ENCODE results near the gene MED13. TPM values are rescaled to one million over a fixed set of nuclear protein-coding genes. Genes with fewer than 3 reads are reported as not detected.
A peak's percentile ranks its signal among the peaks of the same experiment; 100 is the strongest.

MED13 gene, protein sequence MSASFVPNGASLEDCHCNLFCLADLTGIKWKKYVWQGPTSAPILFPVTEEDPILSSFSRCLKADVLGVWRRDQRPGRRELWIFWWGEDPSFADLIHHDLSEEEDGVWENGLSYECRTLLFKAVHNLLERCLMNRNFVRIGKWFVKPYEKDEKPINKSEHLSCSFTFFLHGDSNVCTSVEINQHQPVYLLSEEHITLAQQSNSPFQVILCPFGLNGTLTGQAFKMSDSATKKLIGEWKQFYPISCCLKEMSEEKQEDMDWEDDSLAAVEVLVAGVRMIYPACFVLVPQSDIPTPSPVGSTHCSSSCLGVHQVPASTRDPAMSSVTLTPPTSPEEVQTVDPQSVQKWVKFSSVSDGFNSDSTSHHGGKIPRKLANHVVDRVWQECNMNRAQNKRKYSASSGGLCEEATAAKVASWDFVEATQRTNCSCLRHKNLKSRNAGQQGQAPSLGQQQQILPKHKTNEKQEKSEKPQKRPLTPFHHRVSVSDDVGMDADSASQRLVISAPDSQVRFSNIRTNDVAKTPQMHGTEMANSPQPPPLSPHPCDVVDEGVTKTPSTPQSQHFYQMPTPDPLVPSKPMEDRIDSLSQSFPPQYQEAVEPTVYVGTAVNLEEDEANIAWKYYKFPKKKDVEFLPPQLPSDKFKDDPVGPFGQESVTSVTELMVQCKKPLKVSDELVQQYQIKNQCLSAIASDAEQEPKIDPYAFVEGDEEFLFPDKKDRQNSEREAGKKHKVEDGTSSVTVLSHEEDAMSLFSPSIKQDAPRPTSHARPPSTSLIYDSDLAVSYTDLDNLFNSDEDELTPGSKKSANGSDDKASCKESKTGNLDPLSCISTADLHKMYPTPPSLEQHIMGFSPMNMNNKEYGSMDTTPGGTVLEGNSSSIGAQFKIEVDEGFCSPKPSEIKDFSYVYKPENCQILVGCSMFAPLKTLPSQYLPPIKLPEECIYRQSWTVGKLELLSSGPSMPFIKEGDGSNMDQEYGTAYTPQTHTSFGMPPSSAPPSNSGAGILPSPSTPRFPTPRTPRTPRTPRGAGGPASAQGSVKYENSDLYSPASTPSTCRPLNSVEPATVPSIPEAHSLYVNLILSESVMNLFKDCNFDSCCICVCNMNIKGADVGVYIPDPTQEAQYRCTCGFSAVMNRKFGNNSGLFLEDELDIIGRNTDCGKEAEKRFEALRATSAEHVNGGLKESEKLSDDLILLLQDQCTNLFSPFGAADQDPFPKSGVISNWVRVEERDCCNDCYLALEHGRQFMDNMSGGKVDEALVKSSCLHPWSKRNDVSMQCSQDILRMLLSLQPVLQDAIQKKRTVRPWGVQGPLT (N-terminal part only)
- total RNA-seq: 10 to 100 TPM; 52.5 to 65.4 TPM

DNA sequence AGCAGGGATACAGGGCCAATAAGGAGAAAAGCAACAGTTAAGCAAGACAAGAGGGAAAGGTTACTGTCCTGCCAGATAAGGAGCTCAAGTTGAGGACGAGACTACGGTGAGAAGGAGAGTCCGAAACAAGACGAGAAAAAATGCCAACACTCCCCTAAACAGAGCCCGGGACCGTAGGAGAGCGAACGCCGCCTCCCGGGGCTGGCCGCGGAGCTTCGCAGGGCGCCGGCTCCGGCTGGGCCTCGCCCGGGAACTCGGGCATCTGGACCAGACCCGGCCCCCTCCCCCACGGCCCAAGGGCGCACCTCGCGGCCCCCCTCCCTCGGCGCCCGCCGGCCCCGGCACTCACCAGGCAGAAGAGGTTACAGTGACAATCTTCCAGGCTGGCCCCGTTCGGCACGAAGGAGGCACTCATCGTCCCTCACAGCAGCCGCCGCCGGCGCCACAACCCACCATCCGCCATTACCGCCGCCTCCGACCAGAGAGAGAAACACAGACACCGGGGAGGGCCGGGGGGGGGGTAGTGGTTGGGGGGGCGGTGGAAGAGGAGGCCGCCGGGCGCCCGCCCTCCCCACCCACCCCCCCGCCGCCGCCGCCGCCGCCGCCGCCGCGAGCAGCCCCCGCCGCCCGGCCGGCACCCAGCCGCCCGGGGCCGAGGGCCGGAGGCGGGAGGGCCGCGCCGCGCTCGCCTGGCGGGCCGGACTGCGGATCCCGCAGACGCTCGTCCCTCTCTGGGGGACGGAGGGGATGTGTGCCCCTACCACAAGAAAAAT, at the start of gene MED13:
TSS of gene MED13 (minus strand) at position 488 of the 773 bp plus-strand sequence. CDS start at position 415, 73 bp downstream.
- Mint-ChIP-seq H3K4me1 (peaks cover 33% of the 10 kb centered on the region), H3K9me3 (no peaks in the 10 kb centered on the region), H3K27ac (peak within 1 kb of the TSS; percentile 99), H3K27me3 (no peaks in the 10 kb centered on the region), H3K36me3 (ENCODE audit: low read depth) (peaks cover 22% of the 10 kb centered on the region), H3K4me3 (peak within 1 kb of the TSS; percentile 96)
- DNase-seq: peak; percentile 63
- CTCF ChIA-PET: interaction anchor here (0.9 to 1.6 kb wide), 4 partner anchors 9 to 41 kb away, joined by 3 to 13 read pairs (median 4); no protein-coding TSS in a partner anchor
- POLR2A ChIA-PET: interaction anchor here (0.7 to 1.0 kb wide), 2 partner anchors 44 to 201 kb away, joined by 3 read pairs; partner anchors contain the start of gene BRIP1

GRCh38 chr17:62112229-62112628, 47.2 kb upstream of the MED13 start:
- Mint-ChIP-seq H3K4me3 (no peak overlapping the region), H3K36me3 (ENCODE audit: low read depth) (no peaks in the 10 kb centered on the region), H3K4me1 (no peaks in the 10 kb centered on the region), H3K27me3 (peaks cover 7% of the 10 kb centered on the region), H3K9me3 (no peaks in the 10 kb centered on the region), H3K27ac (no peak overlapping the region)
- ChIA-PET CTCF (interaction anchor here (0.6 to 1.2 kb wide), 4 partner anchors 11 to 947 kb away, joined by 3 to 5 read pairs (median 3); no protein-coding TSS in a partner anchor), POLR2A (no interaction called here)
- no peak for DNase-seq

DNA sequence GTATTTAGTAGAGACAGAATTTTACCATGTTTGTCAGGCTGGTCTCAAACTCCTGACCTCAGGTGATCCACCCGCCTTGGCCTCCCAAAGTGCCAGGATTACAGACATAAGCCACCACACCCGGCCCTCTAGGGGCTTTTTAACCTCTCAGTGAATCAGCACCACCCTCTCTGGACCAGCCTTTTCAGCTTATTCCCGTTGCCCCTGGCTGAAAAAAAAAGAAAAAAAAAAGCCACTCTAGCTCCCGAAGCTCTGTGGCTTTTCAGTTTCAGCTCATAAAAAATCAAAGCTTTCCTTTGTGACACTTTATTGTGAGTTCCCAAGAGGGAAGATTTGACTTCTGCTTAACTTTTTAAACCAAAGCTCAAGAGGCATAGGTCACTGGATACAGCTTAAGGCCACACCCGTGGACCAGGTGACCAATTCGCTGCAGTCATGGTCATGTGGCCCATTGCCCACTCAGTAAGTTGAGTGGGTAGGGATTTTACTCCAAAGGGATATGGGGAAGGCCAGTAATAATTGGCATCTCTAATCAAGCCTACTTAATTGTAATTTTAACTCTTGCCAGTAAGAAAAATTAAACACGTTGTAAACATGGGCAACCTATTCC, 46.6 kb upstream of the MED13 start:
- no peaks in the 10 kb centered on the region for H3K4me1 Mint-ChIP-seq
- H3K9me3 Mint-ChIP-seq: no peaks in the 10 kb centered on the region
- POLR2A ChIA-PET: no interaction called here
- CTCF ChIA-PET: interaction anchor here (1.0 to 1.2 kb wide), 2 partner anchors 11 to 64 kb away, joined by 3 to 5 read pairs; no protein-coding TSS in a partner anchor
- no peaks in the 10 kb centered on the region for H3K36me3 Mint-ChIP-seq (ENCODE audit: low read depth)
- H3K27me3 Mint-ChIP-seq: peaks cover 7% of the 10 kb centered on the region
- DNase-seq: no peak
- no peak overlapping the region for H3K27ac Mint-ChIP-seq
- no peak overlapping the region for H3K4me3 Mint-ChIP-seq

- no peaks in the 10 kb centered on the region for H3K4me1 Mint-ChIP-seq
- H3K27me3 Mint-ChIP-seq: peaks cover 7% of the 10 kb centered on the region
- H3K9me3 Mint-ChIP-seq: no peaks in the 10 kb centered on the region
- no peak for DNase-seq
- ChIA-PET CTCF (interaction anchor here (1.0 to 2.6 kb wide), 3 partner anchors 10 to 64 kb away, joined by 3 to 28 read pairs (median 5); no protein-coding TSS in a partner anchor), POLR2A (no interaction called here)
- H3K27ac Mint-ChIP-seq: no peak overlapping the region
- no peaks in the 10 kb centered on the region for H3K36me3 Mint-ChIP-seq (ENCODE audit: low read depth)
- no peak overlapping the region for H3K4me3 Mint-ChIP-seq
Observed at GRCh38 chr17:62110923-62111484, 45.9 kb upstream of the MED13 start.

DNA sequence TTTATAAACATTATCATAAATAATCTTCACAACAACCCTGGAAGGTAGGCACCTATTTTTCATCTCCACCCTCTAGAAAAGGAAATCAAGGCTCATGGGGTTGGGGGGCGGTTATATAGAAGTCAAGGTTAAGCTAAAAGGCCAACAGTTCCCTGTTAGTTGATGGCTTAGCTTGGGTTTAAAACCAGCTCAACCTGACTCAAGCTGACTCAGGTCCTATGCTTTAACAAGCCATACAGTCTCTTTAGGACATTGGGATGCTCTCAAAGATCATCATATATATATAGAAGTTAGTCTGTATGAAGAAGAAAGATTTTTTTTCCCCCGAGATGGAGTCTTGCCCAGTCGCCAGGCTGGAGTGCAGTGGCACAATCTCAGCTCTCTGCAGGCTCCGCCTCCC, 44.8 kb upstream of the MED13 start:
- H3K27me3 Mint-ChIP-seq: peaks cover 14% of the 10 kb centered on the region
- ChIA-PET CTCF (interaction anchor here (0.5 to 2.6 kb wide), 19 partner anchors 11 to 701 kb away, joined by 3 to 28 read pairs (median 4); no protein-coding TSS in a partner anchor), POLR2A (no interaction called here)
- no peaks in the 10 kb centered on the region for H3K36me3 Mint-ChIP-seq (ENCODE audit: low read depth)
- no peaks in the 10 kb centered on the region for H3K4me1 Mint-ChIP-seq
- no peaks in the 10 kb centered on the region for H3K9me3 Mint-ChIP-seq
- no peak overlapping the region for H3K4me3 Mint-ChIP-seq
- DNase-seq: no peak
- no peak overlapping the region for H3K27ac Mint-ChIP-seq

GRCh38 chr17:62109378-62109902, 44.4 kb upstream of the MED13 start:
- no peak overlapping the region for H3K4me3 Mint-ChIP-seq
- H3K9me3 Mint-ChIP-seq: no peaks in the 10 kb centered on the region
- no peaks in the 10 kb centered on the region for H3K4me1 Mint-ChIP-seq
- H3K27ac Mint-ChIP-seq: no peak overlapping the region
- CTCF ChIA-PET: interaction anchor here (0.5 to 2.6 kb wide), 21 partner anchors 10 to 700 kb away, joined by 3 to 28 read pairs (median 4); no protein-coding TSS in a partner anchor
- no peaks in the 10 kb centered on the region for H3K36me3 Mint-ChIP-seq (ENCODE audit: low read depth)
- POLR2A ChIA-PET: interaction anchor here (0.7 kb wide), 1 partner anchor 44 kb away, joined by 3 read pairs; no protein-coding TSS in a partner anchor
- H3K27me3 Mint-ChIP-seq: peaks cover 14% of the 10 kb centered on the region
- DNase-seq: peak; percentile 70

DNA sequence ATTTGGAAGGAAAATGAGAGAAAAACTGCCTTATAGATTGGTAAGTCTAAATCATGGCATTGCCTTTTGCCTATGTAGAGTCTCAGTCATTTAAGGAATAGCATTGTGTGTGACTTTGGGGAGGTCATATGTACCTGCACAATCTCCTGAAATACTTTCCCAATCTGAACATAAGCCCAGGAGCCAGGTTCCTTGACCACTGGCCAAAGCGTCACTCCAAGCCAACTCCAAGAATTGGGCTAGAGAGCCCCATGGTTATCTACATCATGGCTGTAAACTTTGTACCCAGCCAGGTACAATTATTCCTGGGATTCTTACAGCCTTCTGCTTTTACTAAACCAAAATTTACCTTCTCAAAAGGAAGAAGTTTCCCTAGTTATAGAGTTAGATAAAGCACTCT, 40.8 kb upstream of the MED13 start:
- DNase-seq: no peak
- Mint-ChIP-seq H3K9me3 (no peaks in the 10 kb centered on the region), H3K4me3 (no peak overlapping the region), H3K27ac (no peak overlapping the region), H3K27me3 (peaks cover 9% of the 10 kb centered on the region), H3K36me3 (ENCODE audit: low read depth) (no peaks in the 10 kb centered on the region), H3K4me1 (no peaks in the 10 kb centered on the region)
- ChIA-PET POLR2A (no interaction called here), CTCF (interaction anchor here (0.7 kb wide), 1 partner anchor 30 kb away, joined by 4 read pairs; no protein-coding TSS in a partner anchor)

DNA sequence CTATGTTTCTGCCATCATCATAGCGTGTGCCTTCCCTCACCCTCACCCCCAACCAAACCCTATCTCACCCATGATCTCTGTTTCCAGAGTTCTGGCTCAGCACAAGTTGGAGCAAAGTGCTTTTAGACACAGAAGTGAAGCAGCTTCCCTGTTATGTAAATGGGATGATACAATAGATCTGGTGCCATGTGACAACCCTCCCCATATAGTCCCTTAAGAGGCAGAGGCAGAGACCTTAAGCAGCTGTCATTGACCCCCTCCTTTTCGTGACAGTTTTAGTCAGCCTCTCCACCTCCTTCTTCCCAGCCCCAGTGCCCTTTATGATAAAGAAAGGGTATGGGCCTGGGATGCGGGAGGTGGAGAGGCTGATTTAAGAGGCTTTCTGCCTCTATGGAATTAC, 40.3 kb upstream of the MED13 start:
- POLR2A ChIA-PET: no interaction called here
- Mint-ChIP-seq H3K36me3 (ENCODE audit: low read depth) (no peaks in the 10 kb centered on the region), H3K9me3 (no peaks in the 10 kb centered on the region), H3K4me1 (no peaks in the 10 kb centered on the region), H3K27me3 (peaks cover 9% of the 10 kb centered on the region), H3K4me3 (no peak overlapping the region), H3K27ac (no peak overlapping the region)
- CTCF ChIA-PET: no interaction called here
- DNase-seq: no peak

- peaks cover 9% of the 10 kb centered on the region for H3K27me3 Mint-ChIP-seq
- POLR2A ChIA-PET: no interaction called here
Observed at GRCh38 chr17:62101515-62101914, 36.4 kb upstream of the MED13 start.

DNA sequence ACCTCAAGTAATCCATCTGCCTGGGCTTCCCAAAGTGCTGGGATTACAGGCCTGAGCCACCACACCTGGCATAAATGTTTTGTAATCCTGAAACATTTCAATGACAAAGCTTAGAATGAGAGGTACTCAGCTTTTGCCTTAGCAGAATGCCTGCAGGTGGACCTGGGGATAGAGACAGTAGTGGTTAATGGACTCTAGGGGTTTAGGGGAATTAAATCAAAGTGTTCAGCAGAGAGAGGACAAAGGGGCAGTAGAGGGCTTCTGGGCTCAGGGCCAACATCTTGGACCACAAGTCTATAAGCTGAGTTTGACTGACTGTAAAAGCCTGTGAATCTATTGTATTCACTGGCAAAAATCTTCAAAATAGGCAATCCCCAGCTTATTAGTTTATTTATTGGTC, 36.0 kb upstream of the MED13 start:
- Mint-ChIP-seq H3K27ac (no peak overlapping the region), H3K9me3 (no peaks in the 10 kb centered on the region), H3K27me3 (peaks cover 9% of the 10 kb centered on the region), H3K36me3 (ENCODE audit: low read depth) (no peaks in the 10 kb centered on the region), H3K4me1 (peaks cover 11% of the 10 kb centered on the region), H3K4me3 (no peak overlapping the region)
- POLR2A ChIA-PET: no interaction called here
- CTCF ChIA-PET: interaction anchor here (1.0 to 5.2 kb wide), 2 partner anchors 9 to 11 kb away, joined by 3 to 28 read pairs; no protein-coding TSS in a partner anchor
- no peak for DNase-seq

More at GRCh38 chr17:62101515-62101914, 36.4 kb upstream of the MED13 start:
- H3K4me3 Mint-ChIP-seq: no peak overlapping the region
- no peak for DNase-seq
- H3K27ac Mint-ChIP-seq: no peak overlapping the region
- no peaks in the 10 kb centered on the region for H3K9me3 Mint-ChIP-seq
- H3K4me1 Mint-ChIP-seq: peaks cover 11% of the 10 kb centered on the region
- no peaks in the 10 kb centered on the region for H3K36me3 Mint-ChIP-seq (ENCODE audit: low read depth)
- CTCF ChIA-PET: interaction anchor here (1.0 to 5.2 kb wide), 2 partner anchors 8 to 10 kb away, joined by 3 to 28 read pairs; no protein-coding TSS in a partner anchor

- Mint-ChIP-seq H3K36me3 (ENCODE audit: low read depth) (no peaks in the 10 kb centered on the region), H3K4me3 (no peak overlapping the region), H3K27me3 (peaks cover 3% of the 10 kb centered on the region), H3K4me1 (peaks cover 11% of the 10 kb centered on the region), H3K27ac (no peak overlapping the region), H3K9me3 (no peaks in the 10 kb centered on the region)
- no peak for DNase-seq
- ChIA-PET POLR2A (no interaction called here), CTCF (interaction anchor here (5.2 kb wide), 1 partner anchor 10 kb away, joined by 28 read pairs; no protein-coding TSS in a partner anchor)
Observed at GRCh38 chr17:62100055-62100454, 35.0 kb upstream of the MED13 start.
